Breast epithelium (tissue), 4 donors: ENCODE measurements around the gene BRF1. TPM values are rescaled to one million over a fixed set of nuclear protein-coding genes. Genes with fewer than 3 reads are reported as not detected.
A peak's percentile ranks its signal among the peaks of the same experiment; 100 is the strongest.

Experiments used
- DNase-seq, 2 donors: peaks; one replicate each; pipeline ENCODE4 v3.0.0-alpha.2; 2019; ENCODE audit warnings: low spot score in 2 of 2
- H3K27ac ChIP-seq, 2 donors: fragments of 200-600 bp; sonication (generic) in 1 of 2; one replicate each; pipeline ENCODE4 v1.5.1; 2016 to 2019; ENCODE audit warnings: mild to moderate bottlenecking in 1 of 2
- H3K27me3 ChIP-seq, 2 donors: fragments of 200-600 bp; sonication (generic) in 1 of 2; one replicate each; pipeline versions ENCODE4 v1.5.1 to v1.6.0; 2017 to 2019; ENCODE audit warnings: control low read depth in 1 of 2, mild to moderate bottlenecking in 1 of 2
- H3K36me3 ChIP-seq: fragments of 200-600 bp; one replicate; pipeline ENCODE4 v1.5.1; 2019
- H3K4me1 ChIP-seq, 2 donors: fragments of 200-600 bp; sonication (generic); one replicate each; pipeline ENCODE4 v1.5.1; 2016 to 2019; ENCODE audit warnings: control low read depth in 1 of 2
- H3K4me3 ChIP-seq, 3 donors: fragments of 200-600 bp; sonication (generic); 1 replicate in 2 of 3; 2 replicates in 1 of 3; pipeline ENCODE4 v1.5.1; 2016 to 2019; ENCODE audit warnings: mild to moderate bottlenecking in 3 of 3, moderate library complexity in 2 of 3
- H3K9me3 ChIP-seq, 2 donors: fragments of 200-600 bp; sonication (generic) in 1 of 2; one replicate each; pipeline ENCODE4 v1.5.1; 2016 to 2019; ENCODE audit warnings: control low read depth in 1 of 2
- CTCF ChIP-seq, 3 donors: fragments of 450-650 bp; IDR thresholded peaks; one replicate each; pipeline ENCODE4 v1.5.1; 2016 to 2017; ENCODE audit warnings: antibody characterized with exemption in 3 of 3, mild to moderate bottlenecking in 3 of 3, moderate library complexity in 3 of 3
- POLR2A ChIP-seq: fragments of 450-650 bp; IDR thresholded peaks from one replicate; pipeline ENCODE4 v1.6.1; 2016; ENCODE audit warnings: antibody characterized with exemption, mild to moderate bottlenecking, moderate library complexity
- POLR2AphosphoS5 ChIP-seq, 3 donors: sonication (generic); formaldehyde crosslinking; IDR thresholded peaks; one replicate each; pipeline ENCODE4 v1.6.1; 2017; ENCODE audit warnings: antibody characterized with exemption in 3 of 3
- intact Hi-C: fragments of 100-400 bp; cut with DNase I; formaldehyde crosslinking; loops from one replicate; pipeline ENCODE4 v1.15.1; 2023; ENCODE audit warnings: low total_unique reads
- total RNA-seq, 3 donors: library from RNA; depleted of rRNA; stranded (reverse); fragments of >200 nt; gene quantifications; one replicate each; pipeline ENCODE4 v1.1.0, GENCODE V29; 2016

Gene BRF1
- total RNA-seq, 3 donors from 2014 or later, result 30.2 to 45.6 (median 38.6) TPM

GRCh38 chr14:105316968-105317510 is 16.2 kb upstream of the BRF1 start:
- no peaks in the 10 kb centered on the region for H3K9me3 ChIP-seq
- no peak for DNase-seq
- intact Hi-C loops, result loop anchor here (10.0 kb wide), 1 partner anchor 72 kb away; the partner anchor contains the start of gene BTBD6
- peak overlapping the region in 1 of 2 donors; percentile 38 for H3K27ac ChIP-seq
- peaks cover 10 to 21% of the 10 kb centered on the region in 2 donors for H3K4me1 ChIP-seq
- H3K36me3 ChIP-seq, result no peaks in the 10 kb centered on the region
- H3K27me3 ChIP-seq, result no peaks in the 10 kb centered on the region
- TF ChIP-seq POLR2A (no peak), CTCF (IDR thresholded peaks at IDR 0.05) (no peak), POLR2AphosphoS5 (IDR thresholded peaks at IDR 0.05) (no peak)
- H3K4me3 ChIP-seq, result peak overlapping the region in 1 of 3 donors; percentile 98

- intact Hi-C loops, result loop anchor here (10.0 kb wide), 1 partner anchor 72 kb away; the partner anchor contains the start of gene BTBD6
- Histone ChIP-seq H3K4me3 (peak overlapping the region in 2 of 3 donors; percentile 73 to 98), H3K36me3 (no peaks in the 10 kb centered on the region), H3K9me3 (no peaks in the 10 kb centered on the region), H3K27me3 (no peaks in the 10 kb centered on the region), H3K27ac (no peak overlapping the region), H3K4me1 (peaks cover 10 to 21% of the 10 kb centered on the region in 2 donors)
- no peak for DNase-seq
- TF ChIP-seq CTCF (IDR thresholded peaks at IDR 0.05) (no peak), POLR2AphosphoS5 (IDR thresholded peaks at IDR 0.05) (no peak), POLR2A (no peak)
Measured at GRCh38 chr14:105316577-105316941, 15.8 kb upstream of the BRF1 start.

- Histone ChIP-seq H3K4me3 (peak overlapping the region; percentile 63 to 98 (median 73)), H3K27me3 (no peaks in the 10 kb centered on the region), H3K36me3 (no peaks in the 10 kb centered on the region), H3K4me1 (peaks cover 10 to 21% of the 10 kb centered on the region in 2 donors), H3K9me3 (no peaks in the 10 kb centered on the region), H3K27ac (peak overlapping the region in 1 of 2 donors; percentile 90)
- intact Hi-C loops, result loop anchor here (10.0 kb wide), 1 partner anchor 71 kb away; the partner anchor contains the start of gene BTBD6
- no peak for TF ChIP-seq CTCF (IDR thresholded peaks at IDR 0.05)
- no peak for TF ChIP-seq POLR2AphosphoS5 (IDR thresholded peaks at IDR 0.05)
- TF ChIP-seq POLR2A, result no peak
- no peak for DNase-seq
Measured at GRCh38 chr14:105315941-105316576, 15.3 kb upstream of the BRF1 start.

- no peaks in the 10 kb centered on the region for H3K27me3 ChIP-seq
- H3K9me3 ChIP-seq, result no peaks in the 10 kb centered on the region
- H3K27ac ChIP-seq, result peak overlapping the region; percentile 57 to 90
- H3K4me1 ChIP-seq, result peaks cover 10 to 21% of the 10 kb centered on the region in 2 donors
- no peak for DNase-seq
- H3K36me3 ChIP-seq, result no peaks in the 10 kb centered on the region
- peak overlapping the region; percentile 63 to 98 (median 73) for H3K4me3 ChIP-seq
- peak in 1 of 3 donors; percentile 17 for TF ChIP-seq POLR2AphosphoS5 (IDR thresholded peaks at IDR 0.05)
- TF ChIP-seq CTCF (IDR thresholded peaks at IDR 0.05), result no peak
- no peak for TF ChIP-seq POLR2A
- intact Hi-C loops, result loop anchor here (10.0 kb wide), 1 partner anchor 70 kb away; the partner anchor contains the start of gene BTBD6
Measured at GRCh38 chr14:105315211-105315721, 14.5 kb upstream of the BRF1 start.
